Heart right ventricle (tissue), 16 donors: Measurements from ENCODE around the gene SLC22A3. TPM values are rescaled to one million over a fixed set of nuclear protein-coding genes. Genes with fewer than 3 reads are reported as not detected.
A peak's percentile ranks its signal among the peaks of the same experiment; 100 is the strongest.
"Not testable (repeated sequence)": the region's sequence is repeated elsewhere in the genome, so short reads cannot be mapped to it uniquely, and the experiment has no call there.

Experiments used
- ATAC-seq, 8 donors: fragments of 200-7000 bp; cut with Tn5 transposase; one replicate each; pipeline ENCODE4 v1.9.1; 2020; ENCODE audit warnings: mild to moderate bottlenecking in 8 of 8, moderate library complexity in 8 of 8, moderate number of reproducible peaks in 1 of 8
- DNase-seq, 2 donors: peaks; one replicate each; pipeline ENCODE4 v3.0.0-alpha.2; 2020
- H3K27ac ChIP-seq, 10 donors: fragments of 200-600 bp; sonication (generic) in 2 of 10; one replicate each; pipeline versions ENCODE4 v1.5.0 to v1.8.0; 2020 to 2022; ENCODE audit warnings: mild to moderate bottlenecking in 3 of 10
- H3K27me3 ChIP-seq, 7 donors: fragments of 200-600 bp; one replicate each; pipeline ENCODE4 v1.8.0; 2021 to 2022; ENCODE audit warnings: mild to moderate bottlenecking in 2 of 7
- H3K36me3 ChIP-seq, 9 donors: fragments of 200-600 bp; sonication (generic) in 1 of 9; one replicate each; pipeline versions ENCODE4 v1.5.0 to v1.8.0; 2020 to 2022; ENCODE audit warnings: mild to moderate bottlenecking in 2 of 9
- H3K4me1 ChIP-seq, 9 donors: fragments of 200-600 bp; sonication (generic) in 1 of 9; one replicate each; pipeline versions ENCODE4 v1.5.0 to v1.8.0; 2020 to 2022; ENCODE audit warnings: mild to moderate bottlenecking in 4 of 9
- H3K4me3 ChIP-seq, 10 donors: fragments of 200-600 bp; sonication (generic) in 2 of 10; one replicate each; pipeline versions ENCODE4 v1.5.0 to v1.8.0; 2020 to 2022; ENCODE audit warnings: mild to moderate bottlenecking in 7 of 10, moderate library complexity in 2 of 10
- H3K9me3 ChIP-seq, 11 donors: fragments of 200-600 bp in 10 of 11; sonication (generic) in 2 of 11; one replicate each; pipeline versions ENCODE4 v1.5.0 to v1.8.0; 2013 to 2022; ENCODE audit warnings: mild to moderate bottlenecking in 2 of 11, control low read depth in 1 of 11, moderate library complexity in 1 of 11
- CTCF ChIP-seq, 9 donors: fragments of 200-600 bp; sonication (generic) in 2 of 9; IDR thresholded peaks; one replicate each; pipeline versions ENCODE4 v1.5.0 to v1.8.0; 2021 to 2022; ENCODE audit warnings: antibody characterized with exemption in 9 of 9, mild to moderate bottlenecking in 5 of 9, moderate library complexity in 1 of 9
- WGBS, 2 donors: extraction: QIAGEN DNeasy Blood & Tissue Kit; methylation state at CpG; one replicate each; pipeline ENCODE4 v1.1.7; 2013; ENCODE audit warnings: inconsistent platforms in 1 of 2; 5-methylcytosine and 5-hydroxymethylcytosine counted together
- intact Hi-C, 10 donors: fragments of 100-400 bp; cut with DNase I; formaldehyde crosslinking; loops; one replicate each; pipeline versions ENCODE4 v1.11.1 to v1.14.2; 2022
- long read RNA-seq, 3 donors: library from polyadenylated mRNA; unstranded; transcript quantifications; one replicate each; pipeline ENCODE4 v2.0.0, GENCODE V29; 2020 to 2021
- polyA plus RNA-seq, 2 donors: library from polyadenylated mRNA; stranded (reverse); fragments of 200-250 nt; gene quantifications; one replicate each; pipeline ENCODE4 v1.2.3, GENCODE V29; 2013
- total RNA-seq, 10 donors: library from RNA; stranded (reverse); fragmentation: NEBNext Ultra II Directional in 3 of 10; extraction: Animal tissue kit (Norgen Biotek cat#: 25700) in 3 of 10; gene quantifications; one replicate each; pipeline versions ENCODE4 v1.2.1 to v1.2.4, GENCODE V29; 2021 to 2023
- donor health status: Arrhythmogenic right ventricular cardiomyopathy.
- donor health status: ischemic (EF 13 %, LVEDD 7.1; RV severe dilation, severe dysfunction).
- donor health status: healthy with polysubstance abuse.
- donor health status: DM: no; HTN: yes; CAD: no.
- donor health status: DM: no; HTN: no; CAD: no.
- donor health status: ischemic (EF 25% LVEDD 6.9; RV normal size, moderate dysfunction).
- donor health status: ischemic (EF 25% LVEDD 5.7; RV mildly dilated, moderate dysfunction).
- donor health status: healthy.
- donor health status: DM: yes; HTN: yes; CAD: no.
- donor health status: Ischemic cardiomyopathy.
- donor health status: ischemic (EF 35%, LVEDD 5.7; RV mildly dilated, moderate dysfunction).
- donor health status: nonischemic (EF 11% LVEDD 7.7; RV severe dilation, severe dysfunction).
- donor health status: DM: yes; HTN: yes; CAD: no.
- donor health status: PGD.
- donor health status: ischemic (EF 29% LVEDD 5.4; RV normal size, mild dysfunction).
- donor health status: nonischemic (EF 23%, LVEDD 6.1; RV moderate dilation, normal function).

The SLC22A3 gene
- total RNA-seq (1 to 10 TPM in 1 of 10 donors, under 1 TPM in 9; 0.26 to 1.3 (median 0.64) TPM), polyA plus RNA-seq (1 to 10 TPM in 1 of 2 donors, under 1 TPM in 1; 0.71 to 2.0 TPM)
- long read RNA-seq, donor 1, partial matches to known transcripts: 0 of 1 reads
- long read RNA-seq, donor 1, other reads (novel, unspliced or antisense): 1 of 1 reads
- long read RNA-seq, donor 2: 0 reads
- long read RNA-seq, donor 3, partial matches to known transcripts: 1 of 3 reads
- long read RNA-seq, donor 3, other reads (novel, unspliced or antisense): 2 of 3 reads

GRCh38 chr6:160348223-160349019 is at the start of gene SLC22A3:
Gene SLC22A3, plus strand, starts transcription at chr6:160348378. Its CDS starts 42 bp downstream, at chr6:160348420.
- ATAC-seq: peak; percentile 48 to 71 (median 60)

DNA sequence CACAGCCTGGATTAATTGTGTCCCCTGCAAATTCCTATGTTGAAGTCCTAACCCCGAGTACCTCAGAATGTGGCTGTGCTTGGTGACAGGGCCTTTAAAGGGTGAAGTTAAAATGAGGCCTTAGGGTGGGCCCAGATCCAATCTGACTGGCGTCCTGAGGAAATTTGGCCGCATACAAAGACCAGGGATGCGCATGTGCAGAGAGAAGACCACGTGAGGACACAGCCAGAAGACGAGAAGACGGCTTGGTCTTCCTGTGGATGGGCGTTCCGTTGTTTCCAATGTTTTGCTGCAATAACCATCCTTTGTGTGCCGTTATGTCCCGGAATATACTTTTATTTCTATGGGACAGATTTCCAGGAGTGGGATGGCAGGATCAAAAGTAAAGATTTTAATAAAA is 48.6 kb upstream of the SLC22A3 start:
- TF ChIP-seq CTCF (IDR thresholded peaks at IDR 0.05): no peak
- H3K36me3 ChIP-seq: no peaks in the 10 kb centered on the region
- no peaks in the 10 kb centered on the region for H3K9me3 ChIP-seq
- ATAC-seq (no peak), DNase-seq (no peak)
- no peak overlapping the region for H3K4me3 ChIP-seq
- no peak overlapping the region for H3K27ac ChIP-seq
- H3K27me3 ChIP-seq: peaks cover 0 to 4% (median 0%) of the 10 kb centered on the region in 7 donors
- WGBS, 2 donors: 92 to 93% methylated on average over 11 of the region's 11 CpGs
- H3K4me1 ChIP-seq: peaks cover 0 to 4% (median 0%) of the 10 kb centered on the region in 9 donors
- intact Hi-C loops: no loop called here

More at GRCh38 chr6:160348223-160349019, at the start of gene SLC22A3:
- Histone ChIP-seq H3K27ac (peak within 1 kb of the TSS in 6 of 10 donors; percentile 7 to 64 (median 27)), H3K4me3 (peak within 1 kb of the TSS; percentile 32 to 60 (median 52)), H3K4me1 (peaks cover 0 to 16% (median 7%) of the 10 kb centered on the region in 9 donors), H3K36me3 (no peaks in the 10 kb centered on the region), H3K27me3 (peaks cover 0 to 62% (median 48%) of the 10 kb centered on the region in 7 donors), H3K9me3 (no peaks in the 10 kb centered on the region)
- WGBS, 2 donors: 1% methylated on average over 84 to 105 of the region's 105 CpGs
- peak in 1 of 2 donors; percentile 45 for DNase-seq
- peak in 3 of 9 donors; percentile 9 to 19 (median 14) for TF ChIP-seq CTCF (IDR thresholded peaks at IDR 0.05)
- intact Hi-C loops: loop anchor here in 1 of 10 donors (5.0 kb wide), 1 partner anchor 421 kb away; no protein-coding TSS in a partner anchor

- ATAC-seq (peak in 1 of 8 donors; percentile 26), DNase-seq (no peak)
- H3K27me3 ChIP-seq: peaks cover 0 to 4% (median 0%) of the 10 kb centered on the region in 7 donors
- peaks cover 0 to 4% (median 0%) of the 10 kb centered on the region in 9 donors for H3K4me1 ChIP-seq
- H3K9me3 ChIP-seq: no peaks in the 10 kb centered on the region
- no peak overlapping the region for H3K4me3 ChIP-seq
- no peak overlapping the region for H3K27ac ChIP-seq
- H3K36me3 ChIP-seq: no peaks in the 10 kb centered on the region
- intact Hi-C loops: no loop called here
- WGBS, 2 donors: 75 to 77% methylated on average over 15 of the region's 15 CpGs
- no peak for TF ChIP-seq CTCF (IDR thresholded peaks at IDR 0.05)
These were observed 48.0 kb upstream of the SLC22A3 start for GRCh38 chr6:160300076-160300695.

GRCh38 chr6:160301339-160301738 is 46.8 kb upstream of the SLC22A3 start:
- 48 to 54% methylated on average over 4 of the region's 4 CpGs for WGBS, 2 donors
- intact Hi-C loops: no loop called here
- peaks cover 0 to 3% (median 0%) of the 10 kb centered on the region in 7 donors for H3K27me3 ChIP-seq
- H3K27ac ChIP-seq: no peak overlapping the region
- DNase-seq: no peak
- no peaks in the 10 kb centered on the region for H3K9me3 ChIP-seq
- no peaks in the 10 kb centered on the region for H3K36me3 ChIP-seq
- ATAC-seq: no peak
- H3K4me1 ChIP-seq: peaks cover 0 to 4% (median 0%) of the 10 kb centered on the region in 9 donors
- TF ChIP-seq CTCF (IDR thresholded peaks at IDR 0.05): no peak
- no peak overlapping the region for H3K4me3 ChIP-seq

- H3K27ac ChIP-seq, DNase-seq, ATAC-seq, intact Hi-C loops, H3K4me3 ChIP-seq, H3K27me3 ChIP-seq, H3K9me3 ChIP-seq, H3K36me3 ChIP-seq, H3K4me1 ChIP-seq: not testable (repeated sequence)
- 31 to 40% methylated on average over 2 of the region's 2 CpGs for WGBS, 2 donors
These were observed 45.6 kb upstream of the SLC22A3 start for GRCh38 chr6:160302431-160303082.
